Endothelial cell of umbilical vein (primary cell): ENCODE results near the gene WFDC6. TPM values are rescaled to one million over a fixed set of nuclear protein-coding genes. Genes with fewer than 3 reads are reported as not detected.

Experiments
- BruUV-seq: library from RNA; stranded (reverse); fragments of 400-500 nt; replicated peaks from 2 replicates; lab custom pipeline; 2021; lab: Mats Ljungman, UMichigan
- CTCF ChIA-PET: fragments of 300-600, 350-600 bp; sonication (Branson Sonifier 250); formaldehyde crosslinking; loops from one replicate; lab custom pipeline; 2021; ENCODE audit warnings: antibody characterized with exemption, inconsistent platforms; lab: Charles Lee
- POLR2A ChIA-PET: fragments of 300-600, 350-600 bp; sonication (Branson Sonifier 250); formaldehyde crosslinking; loops from one replicate; lab custom pipeline; 2021; ENCODE audit warnings: antibody characterized with exemption, inconsistent platforms; lab: Charles Lee
- DNase-seq: peaks from one replicate; pipeline ENCODE4 v3.0.0-alpha.2; 2011; ENCODE audit warnings: low read depth, low spot score
- FAIRE-seq: peaks from 2 replicates; lab custom pipeline; 2011; peaks lifted over from hg19 to GRCh38; lab: Jason Lieb, UNC
- H2AFZ ChIP-seq: 2 replicates; pipeline ENCODE4 v1.6.0; 2012; ENCODE audit warnings: low read depth, low read length, control low read depth, inconsistent platforms
- H3K27ac ChIP-seq: 2 replicates; pipeline ENCODE4 v1.5.1; 2011; ENCODE audit warnings: low read depth, mild to moderate bottlenecking, control low read depth, low read length, moderate library complexity; ENCODE audit not compliant: insufficient read depth
- H3K27me3 ChIP-seq, 2 experiments: 2 replicates each; pipeline versions ENCODE4 v1.6.0 to v1.6.1; 2011; ENCODE audit warnings: low read length in 2 of 2, mixed read lengths in 1 of 2; ENCODE audit not compliant: control insufficient read depth in 2 of 2, insufficient read depth in 2 of 2
- H3K36me3 ChIP-seq, 2 experiments: 2 replicates in 1 of 2; 3 replicates in 1 of 2; pipeline ENCODE4 v1.5.1; 2011; ENCODE audit warnings: low read length in 2 of 2, mild to moderate bottlenecking in 1 of 2, moderate library complexity in 1 of 2; ENCODE audit not compliant: control insufficient read depth in 2 of 2, insufficient read depth in 2 of 2; ENCODE audit errors: extremely low read depth in 1 of 2
- H3K4me1 ChIP-seq: 3 replicates; pipeline ENCODE4 v1.5.1; 2011; ENCODE audit warnings: mild to moderate bottlenecking, low read length; ENCODE audit not compliant: control insufficient read depth, insufficient read depth; ENCODE audit errors: extremely low read depth
- H3K4me2 ChIP-seq: 2 replicates; pipeline ENCODE4 v1.6.1; 2011; ENCODE audit warnings: low read length, control low read depth, mixed read lengths; ENCODE audit not compliant: insufficient read depth
- H3K4me3 ChIP-seq, 3 experiments: fragments of 200-600 bp in 1 of 3; sonication (generic), shearing (Covaris generic) in 1 of 3; replicated peaks in 1 of 3; 2 replicates each; pipeline ENCODE4 v1.5.1; 2011 to 2016; ENCODE audit warnings: control low read depth in 3 of 3, low read length in 3 of 3, mild to moderate bottlenecking in 2 of 3, inconsistent platforms in 1 of 3, low read depth in 1 of 3, moderate library complexity in 1 of 3; ENCODE audit not compliant: insufficient read depth in 1 of 3
- H3K79me2 ChIP-seq: 2 replicates; pipeline ENCODE4 v1.6.0; 2012; ENCODE audit warnings: low read length, inconsistent platforms; ENCODE audit not compliant: control insufficient read depth, insufficient read depth
- H3K9ac ChIP-seq: replicated peaks from 2 replicates; pipeline ENCODE3; 2011; ENCODE audit warnings: low read length, control low read depth; ENCODE audit not compliant: insufficient read depth; ENCODE audit errors: extremely low read depth
- H3K9me1 ChIP-seq: replicated peaks from 3 replicates; pipeline ENCODE4 v1.6.0; 2011; ENCODE audit warnings: mild to moderate bottlenecking, low read length; ENCODE audit not compliant: control insufficient read depth, insufficient read depth; ENCODE audit errors: extremely low read depth
- H3K9me3 ChIP-seq: replicated peaks from 2 replicates; pipeline ENCODE4 v1.5.1; 2012; ENCODE audit warnings: low read length, inconsistent platforms; ENCODE audit not compliant: control insufficient read depth, insufficient read depth
- H4K20me1 ChIP-seq: replicated peaks from 2 replicates; pipeline ENCODE3; 2011; ENCODE audit warnings: mild to moderate bottlenecking, low read length; ENCODE audit not compliant: control insufficient read depth, insufficient read depth; ENCODE audit errors: extremely low read depth
- EZH2 ChIP-seq: IDR thresholded peaks from 2 replicates; pipeline ENCODE4 v1.6.1; 2012; ENCODE audit warnings: borderline replicate concordance, low read depth, mild to moderate bottlenecking, moderate library complexity, low read length, inconsistent platforms; ENCODE audit not compliant: severe bottlenecking
- FOS ChIP-seq: IDR thresholded peaks from 2 replicates; pipeline ENCODE4 v1.6.1; 2011; ENCODE audit warnings: mild to moderate bottlenecking, low read length, moderate library complexity, borderline replicate concordance; ENCODE audit not compliant: insufficient read depth
- GATA2 ChIP-seq: IDR thresholded peaks from 2 replicates; pipeline ENCODE4 v1.7.0; 2011; ENCODE audit warnings: low read depth, mild to moderate bottlenecking, moderate library complexity, mixed read lengths, low read length; ENCODE audit not compliant: insufficient read length, insufficient read depth
- JUN ChIP-seq: IDR thresholded peaks from 2 replicates; pipeline ENCODE4 v1.6.1; 2011; ENCODE audit warnings: borderline replicate concordance, low read depth; ENCODE audit not compliant: insufficient read length, insufficient read depth
- MYC ChIP-seq: IDR thresholded peaks from one replicate; pipeline ENCODE4 v1.6.1; 2011; ENCODE audit warnings: mild to moderate bottlenecking, low read depth, low read length
- POLR2A ChIP-seq: IDR thresholded peaks from 2 replicates; pipeline ENCODE4 v1.6.1; 2012; ENCODE audit warnings: low read depth, mild to moderate bottlenecking, control low read depth, low read length
- POLR2AphosphoS5 ChIP-seq: IDR thresholded peaks from 2 replicates; pipeline ENCODE4 v1.6.1; 2012; ENCODE audit warnings: low read depth, mild to moderate bottlenecking, control low read depth, low read length, moderate library complexity; ENCODE audit not compliant: insufficient read depth
- dilution Hi-C: fragments of 300-500 bp; cut with MboI; formaldehyde crosslinking; loops from one replicate; pipeline ENCODE4 v1.15.0; 2019; ENCODE audit warnings: low sequenced_read_pairs; ENCODE audit not compliant: extremely low pct_ligation_motif_present
- intact Hi-C: fragments of 100-400 bp; cut with micrococcal nuclease; formaldehyde crosslinking; loops from one replicate; pipeline ENCODE4 v1.10.0; 2022
- polyA plus RNA-seq, 4 experiments: library from polyadenylated mRNA; depleted of rRNA in 3 of 4; stranded (reverse) in 3 of 4; unstranded in 1 of 4; fragments of >200 nt; gene quantifications; 2 replicates each; pipeline versions ENCODE4 v1.2.1 to v1.2.3, GENCODE V29; 2011 to 2012; ENCODE audit warnings: missing spikeins in 1 of 4
- total RNA-seq: library from RNA; stranded (reverse); gene quantifications from 2 replicates; pipeline ENCODE4 v1.2.3, GENCODE V29; 2021
- TF ChIP-seq, protein P1 (sequence below): IDR thresholded peaks from 2 replicates; pipeline ENCODE4 v1.6.1; 2011; ENCODE audit not compliant: insufficient read depth, insufficient read length
- TF ChIP-seq, protein P2 (sequence below), 2 donors: IDR thresholded peaks; 1 replicate in 1 of 2; 2 replicates in 1 of 2; pipeline ENCODE4 v1.5.1; 2011; ENCODE audit warnings: low read length in 2 of 2, mild to moderate bottlenecking in 2 of 2, moderate library complexity in 2 of 2, control low read depth in 1 of 2, inconsistent platforms in 1 of 2, low read depth in 1 of 2; ENCODE audit not compliant: insufficient read depth in 1 of 2; ENCODE audit errors: extremely low read depth in 1 of 2

The WFDC6 gene
- total and polyA plus RNA-seq, 2 donors (not counting 3 experiments of a cell fraction or from before 2014, with no cell fraction given) = not detected

DNA sequence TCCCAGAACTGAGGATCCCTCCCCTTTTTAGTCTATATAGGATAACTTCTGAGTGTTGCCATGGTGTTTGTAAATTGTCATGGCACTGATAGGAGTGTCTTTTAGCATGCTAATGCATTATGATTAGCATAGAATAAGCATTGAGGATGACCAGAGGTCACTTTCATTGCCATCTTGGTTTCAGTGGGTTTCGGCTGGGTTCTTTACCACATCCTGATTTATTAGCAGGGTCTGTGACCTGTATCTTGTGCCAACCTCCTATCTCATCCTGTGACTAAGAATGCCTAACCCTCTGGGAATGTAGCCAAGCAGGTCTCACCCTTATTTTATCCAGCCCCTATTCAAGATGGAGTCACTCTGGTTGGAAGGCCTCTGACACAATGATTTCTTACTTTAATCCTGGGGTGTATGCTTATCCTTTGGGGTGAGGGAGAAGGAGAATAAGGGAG, 50.2 kb downstream of the WFDC6 start:
- CTCF ChIA-PET = interaction anchor here (1.2 kb wide), 1 partner anchor 282 kb away, joined by 3 read pairs; no protein-coding TSS in a partner anchor
- FAIRE-seq = no peak
- no TSS peak for BruUV-seq

More for the DNA sequence above, 50.2 kb downstream of the WFDC6 start:
- Histone ChIP-seq H3K27ac (no peak overlapping the region), H3K9me1 (no peaks in the 10 kb centered on the region), H3K4me3 (no peak overlapping the region), H2AFZ (no peak overlapping the region), H3K27me3 (peaks cover 3 to 8% of the 10 kb centered on the region in 2 experiments), H3K36me3 (no peaks in the 10 kb centered on the region), H3K9me3 (no peaks in the 10 kb centered on the region), H4K20me1 (no peaks in the 10 kb centered on the region), H3K9ac (no peak overlapping the region), H3K4me1 (no peaks in the 10 kb centered on the region), H3K79me2 (no peaks in the 10 kb centered on the region), H3K4me2 (no peak overlapping the region)
- POLR2A ChIA-PET = no interaction called here
- intact Hi-C loops (no loop called here), dilution Hi-C loops (no loop called here)
- TF ChIP-seq MYC = no peak
- TF ChIP-seq JUN = no peak
- TF ChIP-seq, protein P1, sequence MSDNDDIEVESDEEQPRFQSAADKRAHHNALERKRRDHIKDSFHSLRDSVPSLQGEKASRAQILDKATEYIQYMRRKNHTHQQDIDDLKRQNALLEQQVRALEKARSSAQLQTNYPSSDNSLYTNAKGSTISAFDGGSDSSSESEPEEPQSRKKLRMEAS = no peak
- TF ChIP-seq POLR2A = no peak
- TF ChIP-seq FOS = peak; percentile 48
- no peak for TF ChIP-seq EZH2
- TF ChIP-seq GATA2 = peak; percentile 82
- TF ChIP-seq, protein P2, sequence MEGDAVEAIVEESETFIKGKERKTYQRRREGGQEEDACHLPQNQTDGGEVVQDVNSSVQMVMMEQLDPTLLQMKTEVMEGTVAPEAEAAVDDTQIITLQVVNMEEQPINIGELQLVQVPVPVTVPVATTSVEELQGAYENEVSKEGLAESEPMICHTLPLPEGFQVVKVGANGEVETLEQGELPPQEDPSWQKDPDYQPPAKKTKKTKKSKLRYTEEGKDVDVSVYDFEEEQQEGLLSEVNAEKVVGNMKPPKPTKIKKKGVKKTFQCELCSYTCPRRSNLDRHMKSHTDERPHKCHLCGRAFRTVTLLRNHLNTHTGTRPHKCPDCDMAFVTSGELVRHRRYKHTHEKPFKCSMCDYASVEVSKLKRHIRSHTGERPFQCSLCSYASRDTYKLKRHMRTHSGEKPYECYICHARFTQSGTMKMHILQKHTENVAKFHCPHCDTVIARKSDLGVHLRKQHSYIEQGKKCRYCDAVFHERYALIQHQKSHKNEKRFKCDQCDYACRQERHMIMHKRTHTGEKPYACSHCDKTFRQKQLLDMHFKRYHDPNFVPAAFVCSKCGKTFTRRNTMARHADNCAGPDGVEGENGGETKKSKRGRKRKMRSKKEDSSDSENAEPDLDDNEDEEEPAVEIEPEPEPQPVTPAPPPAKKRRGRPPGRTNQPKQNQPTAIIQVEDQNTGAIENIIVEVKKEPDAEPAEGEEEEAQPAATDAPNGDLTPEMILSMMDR (IDR thresholded peaks at IDR 0.05; ENCODE audit: extremely low read depth in 1 of 2, insufficient read depth in 1 of 2, low read depth in 1 of 2, low read length in 2 of 2) = no peak
- peak; percentile 32 for TF ChIP-seq POLR2AphosphoS5
- peak; percentile 5 for DNase-seq
